Stimulated activated CD8-positive, alpha-beta memory T cell treated with anti-CD3 and anti-CD28 coated beads, Interleukin-7, amount 100 ng/mL, for 48 hours (primary cell): ENCODE measurements around the gene ECE1.

ENCODE experiments used
- DNase-seq, 2 donors: peaks; one replicate each; pipeline ENCODE4 v3.0.0-alpha.2; 2020; ENCODE audit warnings: low read depth in 1 of 2; ENCODE audit errors: extremely low read depth in 1 of 2

The ECE1 gene

DNA sequence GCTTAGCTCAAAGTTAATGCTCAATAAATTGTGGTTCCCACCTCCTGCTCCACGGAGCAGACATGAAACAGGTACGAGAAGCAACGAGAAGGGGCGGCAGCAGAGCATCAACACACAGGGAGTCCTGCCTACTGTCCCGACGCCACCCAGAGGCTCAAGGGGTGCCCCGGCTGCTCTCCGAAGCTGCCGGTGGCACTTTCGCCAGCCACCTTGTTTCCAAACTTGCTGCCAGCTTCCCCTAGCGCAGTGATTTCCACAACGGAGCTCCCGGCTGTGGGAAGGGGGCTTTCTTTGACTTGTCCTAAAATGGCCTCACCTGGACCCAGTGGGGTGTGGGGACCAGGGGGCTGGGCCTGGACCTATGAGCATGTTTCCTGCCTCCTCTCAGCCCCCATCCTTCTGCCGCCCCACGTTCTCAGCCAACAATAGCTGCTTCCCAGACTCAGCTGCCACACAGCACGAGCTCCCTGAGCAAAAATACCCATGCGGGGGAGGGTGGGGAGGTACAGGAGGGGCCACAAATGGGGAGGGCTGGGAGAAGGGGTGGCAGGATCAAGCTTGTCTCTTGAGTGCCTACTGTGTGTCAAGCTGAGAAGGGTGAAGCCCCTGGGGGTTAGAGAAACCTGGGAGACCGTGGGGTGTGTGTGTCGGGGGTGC lies 35.6 kb upstream of the ECE1 start:
- DNase-seq: no peak

DNA sequence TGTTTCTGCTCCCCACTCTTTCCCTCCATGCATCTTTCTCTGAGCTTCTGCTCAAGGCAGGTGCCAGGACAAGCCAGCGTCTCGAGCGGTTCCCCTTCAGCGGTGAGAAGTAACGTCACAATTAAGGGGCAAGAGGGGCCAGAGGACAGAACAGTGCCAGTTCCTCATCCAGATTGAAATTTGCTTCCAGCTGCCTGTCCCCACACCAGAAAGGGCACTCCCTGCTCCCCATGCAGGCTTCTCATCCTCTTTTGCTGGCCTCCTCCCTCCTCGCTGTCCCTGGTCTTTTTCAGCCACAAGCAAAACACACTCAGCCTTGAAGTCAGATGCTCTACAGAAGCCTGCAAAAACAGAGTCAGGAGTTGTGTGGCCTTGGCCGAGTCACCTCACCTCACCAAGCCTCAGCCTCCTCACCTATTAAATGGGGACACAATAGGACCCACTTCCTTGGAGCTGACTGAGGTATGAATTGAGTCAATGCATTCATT lies 35.0 kb upstream of the ECE1 start:
- DNase-seq: no peak

DNA sequence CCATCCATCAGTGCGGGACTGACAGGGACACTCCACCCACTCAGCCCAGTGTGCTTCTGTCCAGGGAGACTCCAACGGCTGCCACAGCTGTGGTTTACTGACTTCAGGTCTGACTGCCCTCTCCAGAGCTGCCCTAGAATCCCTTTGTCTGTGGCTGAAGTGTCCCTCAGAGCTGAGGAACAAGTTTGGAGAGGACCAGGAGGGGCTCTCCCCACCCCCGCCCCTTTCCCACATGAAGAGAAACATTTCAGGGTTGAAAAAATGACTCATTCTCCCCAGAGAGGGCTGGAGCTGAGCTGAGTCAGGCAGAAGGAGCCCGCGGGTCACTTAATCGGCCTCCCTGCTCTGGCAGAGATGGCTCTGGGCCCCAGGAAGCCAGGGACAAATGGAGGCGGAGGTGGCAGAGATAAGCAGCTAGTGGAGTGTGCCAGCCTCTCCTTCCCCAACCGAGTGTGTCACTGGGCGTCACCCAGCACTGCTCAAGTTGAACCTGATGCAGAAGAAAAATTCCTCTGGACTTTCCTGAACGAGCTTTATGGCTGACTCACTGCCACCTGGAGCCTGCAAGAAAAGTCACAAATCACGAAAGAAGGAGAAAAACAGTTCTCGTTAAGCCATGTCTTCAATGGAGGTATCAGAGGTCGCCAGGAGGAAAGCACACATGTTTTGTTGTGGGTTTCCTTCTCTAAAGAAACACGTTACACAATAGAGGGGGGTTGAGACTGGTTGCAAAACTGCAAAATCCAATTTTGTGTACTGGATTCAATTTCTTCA lies 34.3 kb upstream of the ECE1 start:
- DNase-seq: peak; percentile 70 to 88

DNA sequence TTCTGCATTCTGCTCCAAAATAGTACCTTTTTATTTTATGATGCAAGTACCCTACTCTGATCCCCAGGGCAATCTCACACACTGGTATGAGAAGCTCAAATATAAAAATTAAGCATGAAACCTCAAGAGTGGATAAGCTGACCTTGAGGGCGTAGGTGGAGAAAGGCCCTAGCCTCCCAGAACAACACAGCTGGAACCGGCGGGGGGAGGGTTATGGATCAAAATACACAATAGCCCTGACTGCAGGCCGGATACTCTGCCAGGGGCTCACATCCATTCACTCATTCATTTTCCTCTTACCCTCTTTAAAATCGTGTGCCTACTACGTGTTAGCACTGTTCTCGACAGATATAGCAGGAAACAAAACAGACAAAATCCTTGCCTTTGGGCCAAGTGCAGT lies 32.8 kb upstream of the ECE1 start:
- DNase-seq: no peak

DNA sequence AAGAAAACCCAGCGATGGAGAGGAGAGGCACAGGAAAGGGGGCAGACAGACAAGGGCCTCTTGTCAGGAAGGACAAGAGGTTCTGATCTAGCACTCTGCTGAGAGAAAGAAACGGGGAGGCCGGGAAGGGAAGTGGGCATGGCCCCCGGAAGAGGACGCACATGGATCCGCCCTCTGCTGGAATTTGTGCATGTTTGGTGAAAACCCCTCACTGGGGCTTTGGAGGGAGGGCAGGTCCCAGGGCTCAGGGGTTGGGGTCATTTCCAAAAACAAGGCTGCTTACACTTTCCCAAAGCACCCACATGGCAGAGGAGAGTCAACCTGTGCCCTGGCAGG lies 32.4 kb upstream of the ECE1 start:
- DNase-seq: no peak

DNA sequence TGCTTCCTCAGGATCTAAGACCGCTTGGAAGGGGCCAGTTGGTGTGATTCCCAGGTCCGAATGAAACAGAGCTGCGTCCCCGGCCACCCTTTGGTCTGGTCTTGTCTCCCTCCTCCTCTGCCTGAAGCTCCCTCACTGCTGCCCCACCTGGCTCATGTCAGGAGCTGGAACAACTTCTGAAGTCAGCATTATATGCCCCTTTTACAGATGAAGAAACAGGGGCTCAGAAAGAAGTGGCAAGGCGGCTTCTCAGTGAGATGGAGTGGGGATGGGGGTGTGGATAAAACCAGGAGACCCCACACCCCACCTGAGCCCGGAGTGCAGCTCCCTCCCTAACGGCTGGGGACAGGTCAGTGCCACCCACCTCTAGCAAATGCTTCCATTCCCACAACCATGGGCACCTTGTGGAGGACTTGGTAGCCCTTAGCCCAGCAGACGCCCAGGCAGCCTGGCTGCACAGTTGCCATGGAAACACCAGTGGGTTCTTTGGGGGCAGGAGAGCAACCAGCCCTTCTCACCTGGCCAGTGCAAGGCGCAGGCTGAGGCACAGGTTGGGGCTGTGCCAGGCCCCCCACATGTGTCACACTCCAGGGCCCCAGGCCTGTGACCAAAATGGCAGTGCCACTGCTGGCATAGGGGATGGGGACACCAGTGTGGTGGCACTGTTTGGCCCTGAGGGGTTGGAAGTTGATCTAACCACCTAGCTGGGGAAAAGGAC lies 31.9 kb upstream of the ECE1 start:
- no peak for DNase-seq

DNA sequence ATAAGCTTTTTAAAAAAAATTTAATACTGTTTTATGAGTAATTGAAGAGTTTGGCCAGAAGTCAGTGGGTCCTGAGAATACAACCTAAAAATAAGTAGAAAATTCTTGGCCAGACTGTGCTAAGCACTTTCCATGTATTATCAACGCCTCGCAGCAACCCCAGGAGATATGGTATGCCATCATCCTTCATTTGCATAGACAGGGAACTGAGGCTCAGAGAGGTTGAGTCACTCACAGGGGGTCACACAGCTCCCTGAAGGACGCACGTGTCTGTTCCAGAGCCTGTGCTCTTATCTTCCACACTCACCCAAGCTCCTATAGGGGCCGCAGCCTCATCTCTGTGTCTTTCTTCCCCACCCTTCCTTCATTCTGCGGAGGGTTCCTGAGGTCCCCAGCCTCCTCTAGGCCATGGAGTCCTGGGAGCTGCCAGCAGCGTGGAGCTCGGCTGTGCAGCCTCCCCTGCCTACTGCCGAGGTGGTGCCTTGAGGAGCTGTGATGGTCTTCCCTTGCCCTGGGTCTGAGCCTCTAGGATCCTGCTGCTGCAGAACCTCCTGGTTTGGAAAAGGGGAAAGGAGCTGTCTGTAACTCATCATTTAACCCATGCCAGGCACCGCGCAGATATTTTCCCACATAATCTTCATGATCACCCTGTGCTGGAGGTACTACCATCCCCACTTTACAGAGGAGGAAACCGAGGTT lies 30.3 kb upstream of the ECE1 start:
- no peak for DNase-seq

DNA sequence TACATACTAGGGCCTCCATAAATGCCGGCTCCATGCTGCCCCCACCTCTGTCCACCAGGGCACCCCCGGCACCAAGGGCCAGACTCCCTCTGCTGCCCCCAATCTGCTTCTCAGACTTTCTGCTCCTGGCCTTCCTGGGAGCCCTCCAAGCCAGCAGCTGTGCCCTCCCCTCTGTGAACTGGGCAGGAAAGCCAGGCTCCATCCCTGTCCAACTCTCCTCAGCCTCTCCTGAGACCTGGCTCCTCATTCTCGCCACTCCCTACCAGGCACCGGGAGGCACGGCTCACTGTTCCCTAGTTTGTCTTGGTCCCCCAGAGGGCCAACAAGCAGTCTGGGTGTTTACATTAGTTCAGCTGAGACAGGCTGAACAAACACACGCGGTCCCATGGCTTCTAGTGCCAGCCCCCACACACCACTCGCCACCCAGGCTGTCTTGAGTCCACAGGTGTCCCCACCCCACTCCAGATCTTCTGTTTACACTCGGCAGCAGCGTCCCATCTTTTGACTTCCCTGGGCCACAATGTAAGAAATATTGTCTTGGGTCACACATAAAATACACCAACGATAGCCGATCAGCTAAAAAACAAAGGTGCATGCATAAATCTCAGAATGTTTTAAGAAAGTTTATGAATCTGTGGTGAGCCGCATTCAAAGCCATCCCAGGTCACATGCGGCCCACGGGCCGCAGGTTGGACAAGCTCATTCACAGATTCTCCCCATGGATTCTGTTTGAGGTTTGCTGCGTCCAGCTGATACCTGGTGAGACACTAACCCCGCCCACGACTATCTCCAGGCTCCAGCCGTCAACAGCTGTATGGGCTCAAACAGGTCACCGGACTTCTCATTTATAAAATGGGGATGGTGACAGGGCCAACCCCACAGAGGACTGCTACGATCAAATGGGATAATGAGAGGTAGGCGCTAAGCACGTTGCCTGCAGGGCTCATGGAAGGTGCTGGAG lies 29.5 kb upstream of the ECE1 start:
- DNase-seq: no peak

DNA sequence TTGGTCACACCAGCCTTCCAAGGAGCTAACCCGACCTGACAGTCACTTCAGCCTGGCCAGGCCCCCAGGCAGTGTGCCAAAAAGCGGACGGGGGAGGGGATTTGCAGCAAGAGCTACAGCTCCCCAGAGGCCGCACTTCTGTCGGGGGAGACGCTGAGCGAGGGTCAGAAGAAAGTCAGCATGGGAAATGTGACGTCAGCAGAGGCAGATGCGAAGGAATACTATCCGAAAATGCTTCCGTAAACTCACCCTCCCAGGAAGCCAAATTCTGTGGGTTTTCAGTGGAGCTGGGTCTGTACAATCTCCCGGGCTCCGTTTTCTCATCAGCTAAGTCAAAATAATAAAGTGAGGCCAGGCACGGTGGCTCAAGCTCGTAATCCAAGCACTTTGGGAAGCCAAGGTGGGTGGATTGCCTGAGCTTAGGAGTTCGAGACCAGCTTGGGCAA lies 28.5 kb upstream of the ECE1 start:
- DNase-seq: no peak

DNA sequence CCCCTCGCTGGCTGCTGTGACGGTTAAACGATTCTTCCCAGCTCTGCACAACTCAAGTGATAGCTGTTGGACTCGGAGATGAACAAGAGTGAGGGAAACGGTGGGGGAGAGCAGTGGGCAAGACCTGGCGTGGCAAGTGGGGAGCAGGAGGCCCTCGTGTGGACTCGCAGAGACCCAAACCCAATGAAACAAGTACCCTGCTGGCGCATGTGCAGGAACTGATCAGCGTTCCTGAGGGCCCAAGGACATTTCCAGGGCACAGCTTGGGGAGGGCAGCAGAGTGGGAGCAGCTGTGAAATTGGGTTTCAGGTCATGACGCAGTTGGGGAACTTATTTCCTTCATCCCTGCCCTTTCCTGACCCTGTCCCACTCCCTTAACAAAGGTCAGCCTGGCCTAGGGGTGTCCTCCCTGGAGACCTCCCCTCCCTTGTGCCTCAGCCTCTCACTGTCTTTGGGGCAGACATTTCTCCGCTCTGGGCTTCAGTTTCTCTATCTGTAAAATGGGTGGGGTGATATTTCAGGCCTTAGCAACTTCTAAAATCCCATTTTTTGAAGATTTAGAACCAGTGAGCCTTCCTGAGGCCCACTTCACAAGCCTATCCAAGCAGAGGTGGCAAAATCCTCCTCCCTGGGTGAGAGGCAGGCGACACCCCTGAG lies 27.9 kb upstream of the ECE1 start:
- no peak for DNase-seq

DNA sequence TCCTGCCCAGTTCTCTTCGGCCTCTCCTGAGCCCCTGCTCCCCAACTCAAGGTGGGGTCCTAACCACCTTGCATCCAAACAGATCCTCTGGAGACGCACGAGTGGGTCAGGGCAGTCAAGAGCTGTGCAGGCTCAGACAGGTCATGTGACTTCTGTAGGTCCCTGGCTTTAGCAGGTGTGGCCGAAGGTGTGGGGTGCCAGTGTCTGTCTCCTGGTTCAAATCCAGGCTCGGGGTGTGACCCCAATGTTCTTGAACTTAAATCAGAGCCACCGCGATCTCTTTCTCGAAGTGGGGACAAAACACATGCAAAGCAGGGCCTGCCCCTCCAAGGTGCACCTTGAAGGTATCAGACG lies 27.4 kb upstream of the ECE1 start:
- no peak for DNase-seq

DNA sequence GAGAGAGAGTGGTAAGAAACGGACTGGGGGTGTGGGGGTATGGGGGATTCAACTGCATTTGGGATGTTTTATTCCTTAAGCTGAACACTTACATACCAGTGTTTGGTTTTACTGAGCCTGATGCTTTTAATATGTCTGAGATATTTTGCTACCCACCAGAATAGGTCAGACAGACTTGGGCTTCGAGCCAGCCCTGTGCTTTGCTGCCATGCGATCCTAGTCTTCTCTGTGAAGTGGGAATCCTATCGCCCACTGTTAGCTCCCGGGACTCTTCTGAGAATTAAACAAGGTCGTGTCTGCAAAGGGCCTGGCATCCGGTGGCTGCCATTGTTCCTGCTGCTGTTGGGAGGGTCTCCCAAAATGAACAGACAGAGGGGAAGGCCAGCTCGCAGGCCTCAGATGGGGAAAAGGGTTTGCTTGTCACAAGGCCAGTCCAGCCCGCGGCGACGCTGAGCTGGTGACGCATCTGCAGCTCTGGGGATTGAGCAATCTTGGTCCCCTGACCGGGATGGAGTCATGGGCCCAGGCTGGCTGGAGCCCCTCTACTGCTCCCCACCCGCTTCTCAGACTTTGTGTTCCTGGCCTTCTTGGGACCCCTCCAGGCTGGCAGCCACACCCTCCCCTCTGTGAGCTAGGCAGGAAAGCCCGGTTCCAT lies 26.9 kb upstream of the ECE1 start:
- DNase-seq: no peak

DNA sequence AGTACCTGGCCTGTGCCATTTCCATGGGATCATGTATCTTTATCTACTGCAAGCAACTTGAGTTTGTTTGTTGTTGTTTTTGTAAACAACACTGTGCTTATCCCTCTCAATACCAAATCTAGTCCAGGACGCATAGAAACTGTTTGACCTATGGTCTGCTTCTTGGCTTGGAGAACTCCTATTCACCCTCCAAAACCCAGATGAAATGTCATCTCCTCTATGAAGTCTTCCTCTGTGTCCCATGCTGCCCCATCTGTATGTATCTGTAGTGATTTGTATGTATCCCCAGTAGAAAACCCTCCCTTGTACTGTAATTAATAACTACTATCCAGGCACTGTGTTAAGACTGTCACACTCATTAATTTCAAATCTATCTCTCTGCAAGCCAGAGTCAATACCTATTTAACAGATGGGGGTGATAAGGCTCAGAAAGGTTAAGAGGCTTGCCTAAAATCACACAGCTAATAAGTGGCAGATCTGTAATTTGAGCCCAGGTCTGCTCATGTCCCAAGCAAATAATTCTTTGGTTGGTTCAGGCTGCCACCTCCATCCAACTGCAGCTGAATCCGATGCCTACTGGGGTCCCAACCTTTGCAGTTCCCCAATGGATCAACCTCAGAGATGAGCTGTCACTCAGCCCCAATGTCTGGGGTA lies 24.6 kb upstream of the ECE1 start:
- no peak for DNase-seq

DNA sequence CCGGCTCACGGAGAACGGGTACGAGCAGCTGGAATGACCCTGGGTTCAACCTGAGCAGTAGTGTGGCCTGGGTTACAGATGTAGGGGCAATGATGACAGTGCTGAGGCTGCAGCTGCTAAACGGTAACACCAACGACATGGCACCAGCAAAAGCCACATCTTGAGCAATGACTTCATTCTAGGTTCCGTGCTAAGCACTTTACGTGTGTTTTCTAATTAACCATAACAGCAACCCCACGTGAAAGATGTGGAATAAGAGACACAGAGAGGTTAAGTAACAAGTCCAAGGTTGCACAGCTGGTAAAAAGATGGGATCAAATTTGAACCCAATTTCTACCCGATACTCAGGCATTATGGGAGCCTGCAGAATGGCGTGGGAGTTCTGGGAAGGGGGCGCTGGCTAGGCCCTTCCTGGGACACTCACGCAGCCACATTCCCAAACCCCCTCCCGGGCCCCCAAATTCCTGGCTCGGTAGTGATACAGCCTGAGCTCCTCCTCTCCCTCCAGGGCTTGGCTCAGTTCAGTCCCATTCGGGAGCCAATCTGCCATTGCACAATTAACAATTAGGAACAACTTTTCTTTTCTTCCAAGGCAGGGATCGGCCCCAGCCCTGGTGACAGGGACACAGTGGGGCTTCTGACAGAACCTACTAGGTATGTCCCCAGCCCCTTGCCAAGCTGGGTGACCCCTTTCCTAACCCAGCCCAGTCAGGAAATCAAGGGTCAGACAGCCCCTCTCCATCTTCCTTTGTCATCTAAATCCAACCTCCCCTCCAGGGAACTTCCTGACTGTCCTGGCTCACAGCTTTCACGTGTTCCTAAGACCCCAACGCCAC lies 23.8 kb upstream of the ECE1 start:
- no peak for DNase-seq

DNA sequence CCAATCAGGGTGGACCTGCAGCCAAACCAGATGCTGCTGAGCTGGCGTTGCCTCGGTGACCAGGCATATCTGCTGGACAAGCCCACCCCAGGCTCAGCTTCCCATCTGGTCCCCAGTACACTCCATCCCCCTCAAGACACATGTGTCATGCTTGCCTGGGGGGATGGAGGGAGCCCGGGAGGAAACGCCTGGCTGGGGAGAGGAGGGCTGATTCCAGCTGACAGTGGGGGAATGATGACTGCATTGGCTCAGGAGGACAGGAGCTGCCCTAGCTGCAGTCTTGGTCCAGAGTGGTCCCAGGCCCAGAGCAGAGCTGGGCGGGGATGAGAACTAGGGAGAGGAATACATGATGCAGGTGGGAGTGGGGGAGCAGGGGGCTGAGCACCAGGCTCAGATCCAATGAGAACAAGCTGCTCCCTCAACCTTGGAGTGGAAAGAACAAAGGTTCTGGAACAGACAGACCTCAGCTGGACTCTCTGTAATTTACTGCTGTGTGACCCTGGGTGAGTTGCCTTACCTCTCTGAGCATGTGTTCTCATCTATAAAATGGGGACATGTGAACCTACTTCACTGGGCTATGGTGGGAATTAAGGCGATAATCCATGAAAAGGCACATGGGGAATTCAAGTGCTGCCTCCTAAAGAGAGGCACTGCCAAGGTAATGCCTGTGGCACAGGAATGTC lies 23.1 kb upstream of the ECE1 start:
- DNase-seq: no peak

DNA sequence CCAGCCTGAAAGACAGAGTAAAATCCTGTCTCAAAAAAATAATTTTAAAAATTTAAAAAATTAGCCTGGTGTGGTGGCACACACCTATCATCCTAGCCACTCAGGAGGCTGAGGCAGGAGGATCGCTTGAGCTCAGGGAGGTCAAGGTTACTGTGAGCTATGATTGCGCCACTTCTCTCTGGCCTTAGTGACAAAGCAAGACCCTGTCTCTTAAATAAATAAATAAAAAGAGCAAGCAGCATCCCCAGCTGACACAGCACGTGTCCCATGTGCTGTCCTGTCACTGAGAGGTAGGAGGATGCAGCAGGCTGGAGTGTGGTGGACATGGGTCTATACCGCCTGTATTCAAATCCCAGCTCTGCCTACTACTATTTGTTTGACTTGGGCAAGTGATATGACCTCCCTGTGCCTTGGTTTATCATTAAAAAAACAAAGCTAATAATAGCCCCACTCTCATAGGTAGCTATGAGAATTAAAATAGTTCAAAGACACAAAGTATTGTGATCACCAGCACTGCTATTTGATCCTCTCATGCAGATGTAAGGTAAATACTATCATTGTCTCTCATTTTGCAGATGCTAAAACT lies 22.2 kb upstream of the ECE1 start:
- no peak for DNase-seq

DNA sequence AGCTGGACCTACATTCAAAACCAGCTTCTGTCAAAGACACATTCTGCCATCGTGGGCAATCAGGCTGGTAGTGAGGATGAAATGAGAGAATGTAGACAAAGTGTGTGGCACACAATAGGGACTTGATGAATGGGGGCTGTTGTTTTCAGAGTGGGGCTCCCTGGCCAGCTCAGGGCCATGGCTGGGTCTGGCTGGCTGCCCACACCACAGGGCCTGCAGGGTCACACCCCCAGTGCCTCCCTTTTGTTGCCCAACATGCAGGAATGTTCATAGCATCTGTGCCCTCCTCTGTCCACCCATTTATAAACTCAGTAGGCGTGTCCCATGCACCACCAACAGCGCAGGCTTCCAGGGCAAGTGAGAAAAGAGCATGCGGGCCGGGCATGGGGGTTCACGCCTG lies 20.8 kb upstream of the ECE1 start:
- DNase-seq: no peak
